Colon (tissue), 2 donors: ENCODE data around the gene ZNF385A.
"Not testable (repeated sequence)": the region's sequence is repeated elsewhere in the genome, so short reads cannot be mapped to it uniquely, and the experiment has no call there.

Experiments
- FAIRE-seq: peaks from 2 replicates; lab custom pipeline; 2012; peaks lifted over from hg19 to GRCh38; lab: Jason Lieb, UNC
- donor health status: control.
- donor health status: control.

Gene ZNF385A

DNA sequence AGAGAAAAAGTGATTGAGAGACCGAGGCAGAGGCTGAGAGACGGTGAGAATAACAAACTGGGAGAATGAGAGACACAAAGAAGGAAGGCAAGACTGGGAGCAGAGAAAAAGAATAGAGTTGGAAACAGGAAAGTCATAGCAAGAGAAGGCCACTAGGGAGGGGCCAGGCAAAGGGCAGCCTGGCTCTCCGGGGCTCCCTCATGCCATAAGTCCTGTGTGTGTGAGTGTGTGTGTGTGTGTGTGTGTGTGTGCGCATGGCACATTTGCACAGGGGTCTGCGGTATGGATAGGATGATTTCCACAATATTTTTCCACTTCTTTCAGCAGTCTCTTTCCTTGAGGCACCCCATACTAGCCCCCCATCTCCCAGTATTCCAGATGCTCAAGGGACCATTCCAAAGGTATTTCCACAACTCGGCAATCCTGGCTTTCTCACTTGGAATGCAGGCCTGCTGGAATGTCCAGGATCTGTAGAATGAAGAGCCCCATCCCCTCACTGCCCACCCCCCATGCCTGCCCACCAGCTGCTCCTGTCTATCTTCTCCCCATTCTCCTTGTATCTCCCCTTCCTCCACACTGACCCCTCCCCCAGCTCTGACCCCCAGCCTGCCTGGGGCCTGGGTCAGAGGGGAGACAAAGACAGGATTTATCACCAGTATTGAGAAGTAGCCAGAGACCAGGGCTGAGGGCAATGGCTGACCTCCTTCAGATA, 29.3 kb downstream of the ZNF385A start:
- no peak for FAIRE-seq

- FAIRE-seq, result not testable (repeated sequence)
Measured at GRCh38 chr12:54354271-54354670, 30.3 kb downstream of the ZNF385A start.

GRCh38 chr12:54352891-54353874, 31.4 kb downstream of the ZNF385A start:
- FAIRE-seq, result no peak

DNA sequence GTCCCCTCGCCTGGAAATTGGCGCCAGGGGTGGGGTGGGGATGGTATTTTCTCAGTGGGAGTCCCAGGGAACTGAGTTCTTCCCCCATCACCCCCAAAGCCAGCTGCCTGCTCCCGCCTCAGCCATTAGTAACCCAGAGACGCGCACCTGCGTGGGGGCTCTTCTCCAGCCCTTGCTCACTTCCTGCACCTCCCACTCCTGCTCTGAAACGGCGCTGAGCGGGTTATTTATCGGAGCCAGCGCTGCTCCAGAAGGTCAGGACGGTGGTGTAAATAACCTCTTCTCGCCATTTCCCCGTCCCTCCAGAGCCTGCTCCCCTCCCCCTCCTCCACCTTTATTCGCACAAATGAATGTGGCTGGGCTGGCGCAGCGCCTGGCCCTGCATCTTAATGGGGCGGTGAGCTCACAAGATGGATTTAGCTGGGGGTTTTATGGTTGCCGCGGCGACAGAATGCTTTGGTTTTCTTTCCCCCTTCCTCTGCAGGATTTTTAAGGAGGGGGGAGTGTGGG, 32.5 kb downstream of the ZNF385A start:
- FAIRE-seq, result no peak

GRCh38 chr12:54351341-54351740, 33.2 kb downstream of the ZNF385A start:
- no peak for FAIRE-seq

DNA sequence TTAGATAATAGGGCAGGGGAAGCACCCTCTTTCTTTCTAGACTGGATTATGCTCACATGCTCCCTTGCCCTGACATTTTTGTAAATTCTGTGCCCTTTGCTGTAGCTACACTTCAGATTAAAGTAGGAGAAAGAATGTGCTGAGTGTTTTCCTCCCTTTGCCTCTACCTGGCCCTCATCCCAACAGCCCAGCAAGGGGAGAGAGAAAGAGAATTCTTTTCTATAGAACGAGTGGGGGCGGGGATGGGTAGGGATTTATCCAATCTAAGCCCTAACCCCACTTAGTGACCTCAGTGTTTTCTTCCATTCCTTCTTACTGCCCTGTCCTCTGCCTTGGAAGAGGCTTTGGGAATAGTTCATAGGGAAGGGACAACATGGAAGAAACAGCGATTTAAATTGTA, 33.8 kb downstream of the ZNF385A start:
- no peak for FAIRE-seq

DNA sequence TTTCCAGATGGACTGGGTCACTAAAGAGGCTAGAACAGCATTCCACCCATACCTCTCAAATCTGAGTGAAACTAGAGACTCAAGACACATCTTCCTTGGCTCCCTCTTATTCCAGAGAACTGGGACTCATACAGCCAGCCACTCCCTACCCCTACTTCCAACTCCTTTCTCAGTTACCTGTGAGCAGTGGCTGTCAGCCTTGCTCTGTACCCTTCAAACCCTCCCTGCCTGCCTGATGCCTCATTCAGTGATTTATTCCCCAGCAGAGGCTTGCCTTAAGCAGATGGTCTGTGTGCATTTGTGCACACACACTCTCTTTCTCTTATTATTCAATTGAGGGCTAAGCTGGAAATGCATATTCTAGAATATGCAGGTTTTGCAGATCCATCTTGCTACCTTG, 34.9 kb downstream of the ZNF385A start:
- no peak for FAIRE-seq

GRCh38 chr12:54349036-54349435, 35.5 kb downstream of the ZNF385A start:
- no peak for FAIRE-seq

DNA sequence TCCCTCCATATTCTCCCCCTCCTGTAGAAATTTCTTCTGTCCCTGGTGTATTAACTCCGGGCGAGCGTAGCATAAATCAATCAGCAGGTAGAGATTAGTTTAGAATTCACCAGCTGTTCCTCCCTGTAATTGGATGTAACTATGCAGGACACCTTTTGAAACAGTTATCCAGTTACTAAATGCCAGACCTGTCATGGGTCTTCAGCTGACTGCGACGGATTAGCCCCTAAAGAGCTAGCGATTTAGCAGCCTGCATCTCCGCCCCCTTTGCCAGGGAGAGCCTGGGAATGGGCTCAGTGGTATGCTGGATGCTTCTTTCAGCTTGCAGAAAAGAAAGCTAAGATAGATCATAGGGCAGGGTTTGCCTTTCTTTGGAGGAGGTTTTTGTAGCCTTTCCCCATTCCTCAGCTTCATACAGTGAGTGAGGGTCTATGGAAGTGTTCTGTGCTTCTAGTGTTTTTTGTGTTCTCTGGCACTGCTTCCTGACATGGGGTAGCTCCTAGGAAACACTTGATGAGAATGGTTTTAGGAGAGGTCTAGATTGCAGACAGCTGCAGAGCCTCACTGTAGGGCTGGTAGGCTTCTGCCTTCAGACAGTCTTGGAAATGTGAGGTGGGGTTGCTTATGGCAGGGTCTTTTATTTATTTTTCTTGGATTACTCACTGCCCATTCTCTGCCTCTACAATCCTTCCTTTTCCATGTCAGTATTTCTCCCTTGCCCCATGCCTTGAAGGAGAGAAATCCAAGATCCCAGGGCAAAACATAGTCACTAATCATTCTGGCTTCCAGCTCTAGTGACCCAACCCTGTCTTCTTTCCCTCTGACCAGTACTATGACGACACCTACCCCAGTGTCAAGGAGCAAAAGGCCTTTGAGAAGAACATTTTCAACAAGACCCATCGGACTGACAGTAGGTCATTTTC, 42.9 kb downstream of the ZNF385A start:
- no peak for FAIRE-seq

- no peak for FAIRE-seq
Measured at GRCh38 chr12:54340846-54341245, 43.7 kb downstream of the ZNF385A start.

DNA sequence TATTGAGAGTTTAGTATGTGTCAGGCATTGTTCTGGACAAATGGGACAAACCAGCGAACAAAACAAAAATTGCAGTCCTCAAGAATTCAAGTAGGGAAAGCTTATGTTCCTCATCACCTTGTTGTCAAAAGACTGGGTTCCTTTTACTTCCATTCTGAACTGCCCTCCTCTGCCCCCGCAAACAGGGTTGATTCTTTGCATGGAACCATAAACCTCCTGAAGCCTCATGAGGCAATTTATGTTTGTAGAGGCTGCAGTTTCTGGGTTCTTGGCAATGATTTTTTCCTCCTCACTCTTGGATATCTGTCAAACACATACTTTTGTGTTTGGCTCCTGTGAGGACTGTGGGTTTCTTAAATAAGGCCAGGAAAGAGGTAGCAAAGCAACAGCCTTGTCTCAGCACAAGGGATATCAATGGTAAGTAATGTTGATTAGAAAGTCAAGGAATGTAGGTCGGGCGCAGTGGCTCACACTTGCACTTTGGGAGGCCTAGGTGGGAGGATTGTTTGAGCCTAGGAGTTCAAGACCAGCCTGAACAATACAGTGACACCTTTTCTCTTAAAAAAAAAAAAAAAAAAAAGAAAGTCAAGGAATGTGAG, 45.7 kb downstream of the ZNF385A start:
- FAIRE-seq, result no peak

DNA sequence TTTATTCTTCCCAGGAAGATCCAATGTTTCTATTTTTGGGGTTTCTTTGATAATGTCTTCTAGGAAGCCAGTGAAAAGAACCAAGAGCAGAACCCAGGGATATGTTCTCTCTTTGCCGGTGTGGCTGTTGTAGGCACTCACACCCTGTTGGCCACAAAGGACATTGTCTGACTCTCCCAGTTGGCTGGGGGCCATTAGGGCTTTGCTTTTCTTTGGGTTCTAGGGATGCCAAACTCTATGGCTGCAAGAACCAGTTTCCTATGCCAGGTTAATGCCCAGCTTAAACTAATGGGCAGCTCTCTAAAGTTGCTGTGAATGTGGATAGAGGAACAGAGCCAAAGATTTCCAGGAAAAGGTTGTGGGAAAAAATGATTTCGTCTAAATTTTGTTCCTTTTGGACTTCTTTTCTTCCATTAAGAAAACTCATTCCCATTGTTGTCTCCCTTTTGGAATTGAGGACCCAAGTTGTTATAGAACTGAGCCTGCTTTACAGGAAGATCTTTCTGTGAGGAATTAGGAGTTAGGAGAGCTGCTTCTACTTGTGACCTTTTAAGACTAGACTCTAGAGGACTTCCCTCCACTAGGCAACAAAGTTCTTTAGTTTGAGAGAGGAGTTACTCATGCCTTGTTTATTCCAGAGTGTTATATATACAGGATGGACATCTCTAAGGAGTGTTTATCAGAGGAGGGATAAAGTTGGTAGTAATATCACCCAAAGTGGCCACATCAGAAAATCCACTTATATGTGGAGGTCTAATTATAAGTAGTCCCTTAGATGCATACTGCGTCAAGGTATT, 46.5 kb downstream of the ZNF385A start:
- no peak for FAIRE-seq

DNA sequence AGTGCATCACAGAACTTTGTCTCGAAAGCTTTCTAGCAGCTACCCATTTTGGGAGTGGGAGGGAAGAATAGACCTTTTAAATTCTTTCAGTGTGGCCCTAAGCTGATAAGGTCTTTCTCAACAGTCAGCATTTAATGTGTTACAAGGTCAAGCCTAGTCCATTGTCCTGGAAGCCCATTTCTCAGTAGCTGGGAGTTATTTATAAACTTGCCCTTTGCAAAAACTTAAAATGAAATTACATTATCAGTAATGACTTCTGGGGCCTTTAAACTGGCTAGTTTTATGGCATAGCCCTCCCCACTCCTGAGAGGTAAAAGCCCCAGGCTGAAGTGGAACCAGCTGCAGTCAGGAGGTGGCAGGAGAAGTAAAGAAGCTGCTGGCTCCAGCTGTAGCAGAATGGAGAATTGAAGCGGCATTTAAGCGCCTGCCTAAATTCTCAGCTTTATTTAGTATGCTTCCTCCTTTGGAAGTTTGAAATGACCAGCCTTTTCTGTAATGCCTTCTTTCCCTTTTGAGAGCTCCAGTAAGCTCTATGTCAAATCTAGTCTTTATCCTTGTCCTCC, 47.2 kb downstream of the ZNF385A start:
- FAIRE-seq, result no peak

DNA sequence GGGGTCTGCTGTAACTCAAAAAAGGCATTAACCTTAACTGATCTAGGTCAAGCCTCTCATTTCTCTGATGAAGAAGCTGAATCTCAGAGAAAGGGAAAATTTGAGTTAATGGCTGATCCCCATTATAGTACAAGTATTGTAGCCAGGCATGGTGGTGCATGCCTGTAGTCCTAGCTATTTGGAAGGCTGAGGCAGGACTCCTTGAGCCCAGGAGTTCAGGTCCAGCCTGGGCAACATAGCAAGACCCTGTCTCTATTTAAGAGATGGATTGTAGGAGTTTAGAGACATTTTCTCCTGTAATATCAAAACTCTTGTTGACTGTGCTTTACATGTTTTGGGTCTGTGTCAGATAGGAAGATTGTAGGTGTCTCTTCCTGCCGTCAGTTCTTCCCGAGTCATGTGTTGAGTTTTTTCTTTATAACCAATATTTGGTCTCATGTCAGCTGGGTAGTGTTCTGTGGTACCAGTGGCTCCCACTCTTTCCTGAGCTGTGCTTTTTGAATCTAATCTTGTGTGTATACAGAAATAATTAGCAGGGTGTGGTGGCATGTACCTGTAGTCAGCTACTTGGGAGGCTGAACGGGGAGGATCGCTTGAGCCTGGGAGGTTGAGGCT, 51.0 kb downstream of the ZNF385A start:
- no peak for FAIRE-seq

- FAIRE-seq, result no peak
Measured at GRCh38 chr12:54331461-54331860, 53.1 kb downstream of the ZNF385A start.

GRCh38 chr12:54330442-54330841, 54.1 kb downstream of the ZNF385A start:
- FAIRE-seq, result no peak

DNA sequence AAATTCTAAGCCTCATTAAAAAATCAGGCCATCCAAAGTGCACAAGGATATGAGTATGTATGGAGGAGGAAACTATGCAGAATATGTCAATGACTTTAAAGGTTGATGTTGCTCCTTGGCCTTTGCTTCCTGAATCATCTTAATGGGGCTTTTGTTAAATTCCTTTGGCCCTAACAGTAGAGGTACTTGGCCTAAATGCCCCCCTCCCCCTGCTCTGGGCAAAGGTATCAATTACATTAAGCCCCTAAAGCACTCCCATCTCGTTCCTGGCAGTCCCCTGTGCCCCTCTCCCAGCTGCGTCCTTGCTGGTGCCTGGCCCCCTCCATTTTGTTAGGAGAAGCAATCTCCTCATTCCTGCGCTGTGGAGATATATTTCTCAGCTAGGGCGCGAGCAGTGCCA, 54.8 kb downstream of the ZNF385A start:
- FAIRE-seq, result no peak

DNA sequence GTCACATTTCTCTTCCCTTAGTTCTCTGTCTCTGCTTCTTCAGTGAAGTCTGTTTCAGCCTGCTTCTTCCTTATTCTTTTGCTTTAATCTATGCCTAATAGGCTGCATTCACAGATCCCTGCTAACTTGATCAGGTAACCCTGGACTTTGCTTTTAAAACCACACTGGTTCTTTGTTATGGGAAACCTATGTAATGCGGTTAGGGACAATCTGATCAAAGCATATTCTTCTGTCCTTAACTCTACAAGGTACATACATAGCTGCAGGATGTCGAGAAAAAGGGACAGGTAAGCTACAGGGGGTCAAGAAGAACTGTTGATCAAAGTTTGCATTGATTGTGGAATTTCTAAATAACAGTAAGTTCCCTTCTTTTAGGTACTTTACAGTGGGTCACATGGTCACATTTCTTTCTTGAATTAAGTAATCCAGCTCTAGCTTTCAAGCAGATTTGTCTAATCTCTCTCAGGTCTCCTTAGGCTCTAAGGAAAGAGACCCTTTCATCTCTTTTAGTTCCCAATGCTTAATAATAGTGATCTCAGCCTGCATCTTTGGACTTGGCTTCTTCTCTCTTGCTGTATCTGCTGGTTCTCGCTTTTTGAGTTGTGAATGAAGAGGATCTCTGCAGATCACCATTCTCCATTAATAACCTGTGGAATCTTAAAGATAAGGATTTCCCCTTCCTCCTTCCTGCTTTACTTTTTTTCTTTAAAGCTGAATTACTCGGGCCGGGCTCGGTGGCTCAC, 55.8 kb downstream of the ZNF385A start:
- FAIRE-seq, result no peak

DNA sequence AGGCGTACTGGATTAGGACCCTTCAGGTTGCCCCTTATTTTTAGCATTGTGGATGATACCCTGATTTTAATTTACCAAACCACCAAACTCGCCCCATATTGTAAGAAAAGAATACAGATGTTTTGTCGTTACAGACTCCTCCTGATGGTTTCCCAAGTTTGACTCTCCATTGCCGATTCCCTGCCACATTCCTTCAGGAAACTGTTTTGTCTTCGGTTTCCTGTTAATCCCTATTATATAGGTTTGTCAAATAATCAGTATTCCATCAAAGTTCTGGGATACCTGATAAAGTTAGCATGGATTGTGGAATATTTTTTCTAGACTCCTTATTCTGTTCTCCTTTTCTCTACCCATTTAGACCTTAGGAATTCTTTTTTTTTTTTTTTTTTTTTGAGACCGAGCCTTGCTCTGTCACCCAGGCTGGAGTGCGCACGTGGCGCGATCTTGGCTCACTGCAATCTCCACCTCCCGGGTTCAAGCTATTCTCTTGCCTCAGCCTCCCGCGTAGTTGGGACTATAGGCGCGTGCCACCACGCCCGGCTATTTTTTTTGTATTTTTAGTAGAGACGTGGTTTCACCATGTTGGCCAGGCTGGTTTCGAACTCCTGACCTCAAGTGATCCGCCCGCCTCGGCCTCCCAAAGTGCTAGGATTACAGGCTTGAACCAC, 59.0 kb downstream of the ZNF385A start:
- FAIRE-seq, result not testable (repeated sequence)
